Right lobe of liver (tissue), 4 donors: ENCODE results near the gene STAM.

Experiments used
- POLR2A ChIP-seq: fragments of 450-650 bp; IDR thresholded peaks from one replicate; pipeline ENCODE4 v1.6.1; 2017; ENCODE audit warnings: antibody characterized with exemption, mild to moderate bottlenecking
- TF ChIP-seq, protein P1 (sequence below), 4 donors: fragments of 200-600 bp in 3 of 4; fragments of 450-650 bp in 1 of 4; IDR thresholded peaks; one replicate each; pipeline versions ENCODE4 v1.5.1 to v1.8.0; 2016 to 2022; ENCODE audit warnings: antibody characterized with exemption in 4 of 4, mild to moderate bottlenecking in 2 of 4
- donor health status: DM: no; HTN: no; CAD: no.
- donor health status: DM: no; HTN: no; CAD: no.
- donor health status: DM: no; HTN: yes; CAD: no.

- TF ChIP-seq, protein P1, sequence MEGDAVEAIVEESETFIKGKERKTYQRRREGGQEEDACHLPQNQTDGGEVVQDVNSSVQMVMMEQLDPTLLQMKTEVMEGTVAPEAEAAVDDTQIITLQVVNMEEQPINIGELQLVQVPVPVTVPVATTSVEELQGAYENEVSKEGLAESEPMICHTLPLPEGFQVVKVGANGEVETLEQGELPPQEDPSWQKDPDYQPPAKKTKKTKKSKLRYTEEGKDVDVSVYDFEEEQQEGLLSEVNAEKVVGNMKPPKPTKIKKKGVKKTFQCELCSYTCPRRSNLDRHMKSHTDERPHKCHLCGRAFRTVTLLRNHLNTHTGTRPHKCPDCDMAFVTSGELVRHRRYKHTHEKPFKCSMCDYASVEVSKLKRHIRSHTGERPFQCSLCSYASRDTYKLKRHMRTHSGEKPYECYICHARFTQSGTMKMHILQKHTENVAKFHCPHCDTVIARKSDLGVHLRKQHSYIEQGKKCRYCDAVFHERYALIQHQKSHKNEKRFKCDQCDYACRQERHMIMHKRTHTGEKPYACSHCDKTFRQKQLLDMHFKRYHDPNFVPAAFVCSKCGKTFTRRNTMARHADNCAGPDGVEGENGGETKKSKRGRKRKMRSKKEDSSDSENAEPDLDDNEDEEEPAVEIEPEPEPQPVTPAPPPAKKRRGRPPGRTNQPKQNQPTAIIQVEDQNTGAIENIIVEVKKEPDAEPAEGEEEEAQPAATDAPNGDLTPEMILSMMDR (IDR thresholded peaks at IDR 0.05) = no peak
- no peak for TF ChIP-seq POLR2A
Observed at GRCh38 chr10:17729630-17730029, 85.7 kb downstream of the STAM start.
